Right cardiac atrium (tissue), 5 donors: ENCODE data around the gene TUBA3E. TPM values are rescaled to one million over a fixed set of nuclear protein-coding genes. Genes with fewer than 3 reads are reported as not detected.
A peak's percentile ranks its signal among the peaks of the same experiment; 100 is the strongest.
"Not testable (repeated sequence)": the region's sequence is repeated elsewhere in the genome, so short reads cannot be mapped to it uniquely, and the experiment has no call there.

Experiments
- ATAC-seq, 2 donors: fragments of 200-7000 bp; cut with Tn5 transposase; one replicate each; pipeline versions ENCODE4 v1.8.0 to v1.9.1; 2020; ENCODE audit warnings: moderate library complexity in 2 of 2, mild to moderate bottlenecking in 1 of 2
- DNase-seq, 3 donors: peaks; one replicate each; pipeline ENCODE4 v3.0.0-alpha.2; 2020
- H3K27ac ChIP-seq: one replicate; pipeline ENCODE4 v1.5.1; 2013; ENCODE audit warnings: mild to moderate bottlenecking, low read length, control low read depth, moderate library complexity
- H3K27me3 ChIP-seq: one replicate; pipeline ENCODE4 v1.6.1; 2013; ENCODE audit not compliant: control insufficient read depth, insufficient read depth
- H3K4me1 ChIP-seq: one replicate; pipeline ENCODE4 v1.6.1; 2013; ENCODE audit warnings: low read length; ENCODE audit not compliant: control insufficient read depth, insufficient read depth
- H3K4me3 ChIP-seq: one replicate; pipeline ENCODE4 v1.5.1; 2013; ENCODE audit warnings: low read length, control low read depth
- H3K9me3 ChIP-seq: one replicate; pipeline ENCODE4 v1.6.1; 2013; ENCODE audit warnings: low read length; ENCODE audit not compliant: control insufficient read depth
- WGBS: extraction: QIAGEN DNeasy Blood & Tissue Kit; methylation state at CpG from one replicate; pipeline ENCODE4 v1.1.7; 2013; 5-methylcytosine and 5-hydroxymethylcytosine counted together
- intact Hi-C, 4 donors: fragments of 100-400 bp; cut with DNase I; formaldehyde crosslinking; loops; one replicate each; pipeline versions ENCODE4 v1.11.0 to v1.14.0; 2022 to 2023
- polyA plus RNA-seq: library from polyadenylated mRNA; stranded (reverse); fragments of 200-250 nt; gene quantifications from one replicate; pipeline ENCODE4 v1.2.3, GENCODE V29; 2013
- total RNA-seq, 4 donors: library from RNA; stranded (reverse); fragmentation: NEBNext Ultra II Directional; extraction: Animal tissue kit (Norgen Biotek cat#: 25700); gene quantifications; one replicate each; pipeline ENCODE4 v1.2.1, GENCODE V29; 2021
- donor health status: healthy with polysubstance abuse.
- donor health status: DM: no; HTN: yes; CAD: no.
- donor health status: DM: no; HTN: no; CAD: no.
- donor health status: DM: no; HTN: yes; CAD: no; lungs with severe emphysema.
- donor health status: DM: yes; HTN: yes; CAD: no.

The TUBA3E gene
- total and polyA plus RNA-seq, 5 donors = 2.8 to 28.8 (median 13.0) TPM

GRCh38 chr2:130182826-130183511 lies 15.3 kb downstream of the TUBA3E start:
- H3K4me3 ChIP-seq, DNase-seq, H3K27ac ChIP-seq, H3K9me3 ChIP-seq, H3K4me1 ChIP-seq, H3K27me3 ChIP-seq: not testable (repeated sequence)
- WGBS = 34% methylated on average over 23 of the region's 23 CpGs
- intact Hi-C loops = loop anchor here in 3 of 4 donors (5.0 to 10.0 kb wide), 3 partner anchors 149 to 162 kb away; partner anchors contain the start of gene IMP4 (in 1 of the 3)
- ATAC-seq = peak; percentile 2 to 19

- intact Hi-C loops = loop anchor here in 3 of 4 donors (5.0 to 10.0 kb wide), 3 partner anchors 150 to 163 kb away; partner anchors contain the start of gene IMP4 (in 1 of the 3)
- not testable (repeated sequence) for H3K4me1 ChIP-seq, H3K27me3 ChIP-seq, H3K9me3 ChIP-seq
- peak; percentile 94 to 95 for ATAC-seq
- H3K4me3 ChIP-seq = peak within 1 kb of the TSS; percentile 90
- under 1% methylated on average over 83 of the region's 86 CpGs for WGBS
- H3K27ac ChIP-seq = peak within 1 kb of the TSS; percentile 74
- DNase-seq = peak; percentile 91 to 96 (median 96)
Observed at GRCh38 chr2:130181880-130182682, 16.2 kb downstream of the TUBA3E start, which contains the start of gene MZT2B. Gene MZT2B (plus strand): TSS chr2:130182262. CDS start chr2:130182283, 21 bp downstream.

- Histone ChIP-seq H3K27ac (peak within 1 kb of the TSS; percentile 74), H3K4me1 (peaks cover 3% of the 10 kb centered on the region), H3K9me3 (no peaks in the 10 kb centered on the region), H3K27me3 (no peaks in the 10 kb centered on the region), H3K4me3 (peak within 1 kb of the TSS; percentile 90)
- ATAC-seq (peak; percentile 95), DNase-seq (peak; percentile 98 to 99 (median 99))
- intact Hi-C loops = loop anchor here in 3 of 4 donors (5.0 to 10.0 kb wide), 3 partner anchors 151 to 163 kb away; partner anchors contain the start of gene IMP4 (in 1 of the 3)
- WGBS = under 1% methylated on average over 55 of the region's 55 CpGs
Observed at GRCh38 chr2:130181325-130181879, 16.8 kb downstream of the TUBA3E start, which contains the start of gene SMPD4. Gene SMPD4 (minus strand): TSS chr2:130181602. CDS start chr2:130176592, 5,010 bp downstream.

GRCh38 chr2:130180404-130181324 lies 17.6 kb downstream of the TUBA3E start:
- Histone ChIP-seq H3K4me3 (peak overlapping the region; percentile 90), H3K27ac (peak overlapping the region; percentile 74)
- H3K4me1 ChIP-seq, H3K9me3 ChIP-seq, H3K27me3 ChIP-seq, ATAC-seq: not testable (repeated sequence)
- intact Hi-C loops = loop anchor here in 3 of 4 donors (5.0 to 10.0 kb wide), 3 partner anchors 152 to 164 kb away; partner anchors contain the start of gene IMP4 (in 1 of the 3)
- DNase-seq = peak in 1 of 3 donors; percentile 46
- WGBS = 26% methylated on average over 38 of the region's 38 CpGs

GRCh38 chr2:130174866-130175265 lies 23.4 kb downstream of the TUBA3E start:
- H3K9me3 ChIP-seq, H3K4me3 ChIP-seq, H3K27me3 ChIP-seq, intact Hi-C loops, H3K27ac ChIP-seq, H3K4me1 ChIP-seq, DNase-seq: not testable (repeated sequence)
- WGBS = 85% methylated on average over 5 of the region's 5 CpGs
- peak; percentile 13 to 47 for ATAC-seq

GRCh38 chr2:130169896-130170295 lies 28.3 kb downstream of the TUBA3E start:
- no peak overlapping the region for H3K27ac ChIP-seq
- 92% methylated on average over 7 of the region's 7 CpGs for WGBS
- no peak overlapping the region for H3K4me3 ChIP-seq
- intact Hi-C loops = no loop called here
- no peak for ATAC-seq
- H3K4me1 ChIP-seq = no peaks in the 10 kb centered on the region
- DNase-seq = no peak
- H3K27me3 ChIP-seq = no peaks in the 10 kb centered on the region
- no peaks in the 10 kb centered on the region for H3K9me3 ChIP-seq

GRCh38 chr2:130169163-130169562 lies 29.1 kb downstream of the TUBA3E start:
- H3K9me3 ChIP-seq, H3K27me3 ChIP-seq, intact Hi-C loops, H3K4me3 ChIP-seq, ATAC-seq, H3K4me1 ChIP-seq, DNase-seq, H3K27ac ChIP-seq: not testable (repeated sequence)
- 93% methylated on average over 3 of the region's 3 CpGs for WGBS

- H3K4me3 ChIP-seq, H3K27me3 ChIP-seq, H3K27ac ChIP-seq, intact Hi-C loops, DNase-seq, ATAC-seq, H3K9me3 ChIP-seq, H3K4me1 ChIP-seq: not testable (repeated sequence)
- 83% methylated on average over 3 of the region's 3 CpGs for WGBS
Observed at GRCh38 chr2:130166611-130167010, 31.6 kb downstream of the TUBA3E start.

- Histone ChIP-seq H3K27me3 (no peaks in the 10 kb centered on the region), H3K4me3 (no peak overlapping the region), H3K4me1 (no peaks in the 10 kb centered on the region), H3K27ac (no peak overlapping the region), H3K9me3 (no peaks in the 10 kb centered on the region)
- intact Hi-C loops = no loop called here
- DNase-seq (no peak), ATAC-seq (no peak)
- 97% methylated on average over 8 of the region's 8 CpGs for WGBS
Observed at GRCh38 chr2:130165293-130166016, 32.8 kb downstream of the TUBA3E start.
